T-helper 2 cell treated with Interferon-gamma antibody and Interleukin-4, amounts not matched to agents 100 ng/mL and 5 ng/mL, for 36 hours (primary cell): ENCODE results near the gene SPATA24. TPM values are rescaled to one million over a fixed set of nuclear protein-coding genes. Genes with fewer than 3 reads are reported as not detected.
"Not testable (repeated sequence)": the region's sequence is repeated elsewhere in the genome, so short reads cannot be mapped to it uniquely, and the experiment has no call there.

Experiments
- intact Hi-C: fragments of 100-400 bp; cut with micrococcal nuclease; formaldehyde crosslinking; loops from one replicate; pipeline ENCODE4 v1.15.1; 2023
- total RNA-seq: library from RNA; stranded (reverse); gene quantifications from 2 replicates; pipeline ENCODE4 v1.2.3, GENCODE V29; 2022

The SPATA24 gene, protein sequence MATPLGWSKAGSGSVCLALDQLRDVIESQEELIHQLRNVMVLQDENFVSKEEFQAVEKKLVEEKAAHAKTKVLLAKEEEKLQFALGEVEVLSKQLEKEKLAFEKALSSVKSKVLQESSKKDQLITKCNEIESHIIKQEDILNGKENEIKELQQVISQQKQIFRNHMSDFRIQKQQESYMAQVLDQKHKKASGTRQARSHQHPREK
- 7.1 and 8.6 TPM in 2 replicates for total RNA-seq

DNA sequence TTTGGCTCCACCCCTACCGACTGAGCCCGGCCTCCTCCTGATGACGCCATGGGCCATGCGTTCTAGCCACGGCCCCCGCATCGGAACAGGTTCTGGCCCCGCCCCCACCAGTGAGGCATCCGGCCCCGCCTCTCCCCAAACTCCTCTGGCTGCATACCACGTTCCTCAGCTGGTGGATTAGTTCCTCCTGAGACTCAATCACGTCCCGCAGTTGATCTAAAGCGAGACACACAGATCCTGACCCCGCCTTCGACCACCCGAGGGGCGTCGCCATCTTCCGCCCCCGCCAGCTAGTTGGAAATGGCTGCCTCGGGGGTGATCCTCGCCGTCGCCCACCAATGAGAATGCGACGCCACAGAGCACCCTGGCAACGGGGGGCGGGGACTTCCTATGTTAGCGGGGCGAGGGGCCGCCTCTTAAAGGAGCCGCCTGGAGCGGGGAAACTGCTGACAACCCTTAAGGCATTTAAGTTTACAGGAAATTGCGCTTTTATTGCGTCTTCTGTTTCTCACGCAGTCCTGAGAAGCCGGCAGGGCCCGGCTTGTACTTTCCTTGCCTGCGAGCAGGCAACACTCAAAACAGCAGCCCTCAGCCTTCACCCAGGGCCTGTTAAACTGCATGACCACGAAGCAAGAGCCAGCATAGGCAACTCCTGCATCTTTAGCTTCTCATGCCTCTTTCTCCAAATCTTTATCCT lies at the start of gene SPATA24:
Gene SPATA24 (minus strand): TSS at position 303 of the 697 bp plus-strand sequence. CDS start 29 bp downstream, at position 274.
- intact Hi-C loops = loop anchor here (1.0 to 10.0 kb wide), 10 partner anchors 10 to 998 kb away; partner anchors contain the start of genes ANKHD1, CYSTM1, DNAJC18 and EGR1

DNA sequence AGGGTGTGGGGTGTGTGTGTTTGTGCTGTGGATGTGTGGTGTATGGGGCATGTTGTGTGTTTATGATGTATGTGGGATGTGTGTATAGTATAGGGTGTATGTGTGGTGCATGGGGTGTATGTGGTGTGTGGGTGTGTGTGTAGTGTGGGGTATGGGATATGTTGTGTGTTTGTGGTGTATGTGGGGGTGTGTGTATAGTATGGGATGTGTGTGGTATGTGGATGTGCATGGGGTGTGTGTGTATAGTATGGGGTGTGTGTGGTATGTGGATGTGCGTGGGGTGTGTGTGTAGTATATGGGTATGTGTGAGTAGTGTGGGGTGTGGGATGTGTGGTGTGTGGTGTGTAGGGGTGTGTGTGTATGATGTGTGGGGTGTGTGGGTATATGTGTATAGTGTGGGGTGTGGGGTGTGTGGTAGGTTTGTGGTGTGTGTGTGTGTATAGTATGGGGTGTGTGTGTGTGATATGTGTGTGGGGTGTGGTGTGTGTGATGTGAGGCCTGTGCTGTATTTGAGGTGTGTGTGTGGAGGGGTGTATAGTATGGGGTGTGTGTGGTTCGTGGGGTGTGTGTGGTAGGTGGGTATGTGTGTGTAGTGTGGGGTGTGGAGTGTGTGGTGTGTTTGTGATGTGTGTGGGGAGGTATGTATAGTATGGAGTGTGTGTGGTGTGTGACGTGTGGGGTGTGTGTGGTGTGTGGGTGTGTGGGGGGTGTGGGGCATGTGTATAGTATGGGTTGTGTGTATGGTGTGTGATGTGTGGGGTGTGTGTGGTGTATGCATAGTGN lies 48.2 kb upstream of the SPATA24 start:
- intact Hi-C loops = no loop called here

DNA sequence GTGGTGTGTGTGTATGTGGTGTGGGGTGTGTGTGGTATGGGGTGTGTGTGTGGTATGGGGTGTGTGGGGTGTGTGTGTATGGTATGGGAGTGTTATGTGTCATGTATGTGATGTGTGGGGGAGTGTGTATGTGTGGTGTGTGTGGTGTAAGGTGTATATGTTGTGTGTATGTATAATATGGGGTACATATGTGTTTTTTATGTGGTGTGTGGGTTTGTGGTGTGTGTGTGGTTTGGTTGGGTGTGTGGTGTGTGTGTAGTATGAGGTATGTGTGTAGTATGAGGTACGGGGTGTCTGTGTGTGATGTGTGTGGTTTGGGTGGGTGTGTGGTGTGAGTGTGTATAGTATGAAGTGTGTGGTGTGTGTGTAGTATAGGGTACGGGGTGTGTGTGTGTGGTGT lies 47.3 kb upstream of the SPATA24 start:
- intact Hi-C loops = no loop called here

DNA sequence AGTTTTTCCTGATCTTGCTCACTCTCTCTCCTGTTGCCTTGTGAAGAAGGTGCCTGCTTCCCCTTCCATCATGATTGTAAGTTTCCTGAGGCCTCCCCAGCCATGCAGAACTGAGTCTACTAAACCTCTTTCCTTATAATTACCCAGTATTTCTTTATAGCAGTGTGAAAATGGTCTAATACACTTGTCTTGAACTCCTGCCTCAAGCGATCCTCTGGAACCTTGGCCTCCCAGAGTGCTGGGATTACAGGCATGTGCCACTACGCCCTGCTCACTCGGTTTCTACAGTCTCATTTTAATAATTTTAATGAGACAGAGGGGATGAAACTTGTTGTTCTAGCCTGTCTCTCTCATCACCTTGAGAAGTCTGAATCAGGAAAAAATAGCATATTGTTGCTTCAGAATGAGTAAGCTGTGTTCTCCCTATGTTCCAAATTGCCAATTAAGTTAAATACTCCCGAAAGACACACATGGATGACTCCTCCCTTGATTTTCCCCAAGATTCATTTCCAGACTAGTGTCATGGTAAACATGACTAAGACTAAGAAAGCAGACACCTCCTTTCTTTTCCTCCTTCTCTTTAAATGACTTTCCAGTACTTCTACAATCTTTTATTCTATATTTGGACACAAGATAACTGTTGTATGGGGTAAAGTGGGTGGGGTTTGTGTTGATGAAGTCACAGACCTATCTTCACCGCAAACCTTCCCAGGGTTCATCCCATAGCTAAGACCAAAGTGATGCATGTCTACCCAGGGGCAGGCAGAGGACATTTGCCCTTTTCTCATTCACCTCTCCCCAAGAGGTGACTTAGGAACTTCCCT lies 43.3 kb upstream of the SPATA24 start:
- intact Hi-C loops = loop anchor here (1.0 kb wide), 2 partner anchors 8 to 11 kb away; partner anchors contain the start of gene DNAJC18

DNA sequence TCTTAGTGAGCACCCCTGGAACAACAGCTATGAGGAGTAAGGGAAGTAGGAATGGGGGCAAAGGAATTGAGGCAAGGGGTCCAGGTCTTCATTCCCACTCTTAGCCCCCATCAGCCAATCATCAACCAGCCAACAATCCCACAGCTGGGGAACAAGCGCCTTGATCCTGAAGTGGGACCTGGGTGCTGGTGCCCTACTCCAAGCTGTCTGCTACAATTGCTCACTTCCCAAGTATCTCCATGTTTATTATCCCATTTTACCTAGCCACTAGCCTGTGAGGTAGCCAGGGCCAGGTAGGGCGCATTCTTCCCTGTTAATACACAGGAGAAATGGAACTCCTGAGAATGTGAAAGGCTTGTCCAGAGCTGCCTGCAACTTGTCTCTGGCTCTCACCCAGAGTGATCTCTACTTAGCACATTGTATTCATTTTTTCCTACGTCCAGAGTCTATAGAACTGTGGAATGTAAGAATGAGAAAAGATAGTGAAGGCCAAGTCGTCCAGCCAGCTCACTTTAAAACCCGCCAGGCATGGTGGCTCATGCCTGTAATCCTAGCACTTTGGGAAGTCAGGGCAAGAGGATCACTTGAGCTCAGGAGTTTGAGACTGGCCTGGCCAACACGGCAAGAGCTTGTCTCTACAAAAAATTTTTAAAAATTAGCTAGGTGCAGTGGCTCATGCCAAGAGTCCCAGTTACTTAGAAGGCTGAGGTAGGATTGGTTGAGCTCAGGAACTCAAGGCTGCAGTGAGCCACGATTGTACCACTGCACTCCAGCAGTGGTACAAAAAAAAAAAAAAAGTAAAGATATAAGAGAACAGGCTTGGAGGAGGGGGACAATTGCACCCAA lies 41.7 kb upstream of the SPATA24 start:
- intact Hi-C loops = no loop called here

DNA sequence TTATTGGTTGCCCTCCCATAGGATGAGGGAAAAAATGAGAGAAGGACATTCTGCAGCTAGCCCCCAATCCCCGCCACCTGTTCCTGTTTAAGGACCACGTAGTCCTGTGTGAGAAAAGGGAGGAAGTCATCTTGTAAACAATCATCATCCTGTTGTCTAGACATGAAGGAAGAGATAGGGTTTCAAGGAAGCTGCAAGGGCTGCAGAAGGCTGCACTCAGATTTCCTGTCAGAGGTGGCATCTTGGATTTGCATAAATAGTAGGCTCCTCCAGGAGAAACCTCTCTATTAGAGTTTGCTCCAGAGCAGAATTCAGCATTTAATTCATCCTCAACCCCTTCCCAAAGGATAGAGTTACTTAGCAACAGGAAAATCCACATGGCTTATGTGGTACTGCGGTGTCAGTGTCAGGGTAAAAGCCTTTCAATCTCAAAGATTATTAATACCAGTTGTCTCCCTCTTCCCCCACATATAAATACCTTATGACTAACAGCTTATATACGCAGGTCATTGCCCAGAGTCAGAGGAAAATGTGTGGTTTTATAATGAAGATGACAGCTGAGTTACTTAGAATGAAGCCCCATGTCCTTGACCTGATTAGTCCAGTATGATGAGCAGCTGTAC lies 40.1 kb upstream of the SPATA24 start:
- intact Hi-C loops = no loop called here

DNA sequence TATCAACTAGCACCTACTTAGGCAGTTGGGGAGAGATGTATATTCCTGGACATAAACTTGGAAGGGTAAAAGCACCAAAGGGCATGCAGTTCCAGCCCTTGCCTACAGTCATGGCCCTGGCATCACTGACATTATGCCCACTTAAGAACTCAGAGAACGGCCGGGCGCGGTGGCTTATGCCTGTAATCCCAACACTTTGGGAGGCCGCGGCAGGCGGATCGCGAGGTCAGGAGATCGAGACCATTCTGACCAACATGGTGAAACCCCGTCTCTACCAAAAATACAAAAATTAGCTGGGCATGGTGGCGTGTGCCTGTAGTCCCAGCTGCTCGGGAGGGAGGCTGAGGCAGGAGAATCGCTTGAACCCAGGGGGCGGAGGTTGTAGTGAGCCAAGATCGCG lies 36.5 kb upstream of the SPATA24 start:
- intact Hi-C loops = not testable (repeated sequence)

DNA sequence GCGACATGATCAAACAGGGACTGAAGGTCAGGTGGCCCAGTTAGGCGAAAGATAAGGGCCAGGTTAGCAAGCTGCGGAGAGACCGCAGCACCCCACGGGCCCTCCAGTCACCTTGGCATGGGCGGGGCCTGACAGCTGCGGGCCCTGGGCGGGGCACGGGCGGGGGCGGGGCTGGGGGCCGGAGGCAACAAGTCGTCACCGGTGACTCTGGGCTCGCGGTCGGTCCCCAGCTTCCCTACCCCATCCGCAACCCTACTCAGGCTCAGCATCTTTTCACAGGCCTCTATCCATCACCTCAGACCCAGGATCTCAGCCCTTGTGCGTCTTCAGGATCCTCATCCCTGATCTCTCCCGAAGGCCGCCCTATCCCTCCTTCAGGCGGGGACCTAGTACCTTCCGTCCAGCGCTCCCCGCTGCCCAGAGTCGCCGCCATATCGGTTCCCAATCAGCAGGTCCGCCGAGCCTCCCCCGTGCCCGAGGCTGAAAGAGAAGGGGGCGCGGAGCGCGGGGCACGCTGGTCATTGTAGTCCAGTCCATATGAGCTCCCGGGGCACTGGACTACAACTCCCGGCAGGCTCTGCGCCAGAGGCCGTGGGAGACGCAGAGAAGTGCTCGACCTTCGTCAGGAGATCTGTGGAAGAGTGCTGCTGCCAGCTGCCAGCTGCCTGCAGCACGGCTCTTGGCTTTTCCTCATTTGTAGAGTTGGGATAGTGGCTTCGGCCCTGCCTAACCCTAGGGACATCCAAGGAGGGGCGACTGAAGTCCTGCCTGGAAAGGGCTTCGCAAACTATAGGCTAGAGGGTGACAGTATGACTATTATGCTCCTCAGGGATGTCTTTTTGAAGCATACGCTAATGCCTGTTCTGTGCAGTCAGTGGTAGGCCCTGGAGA lies 35.4 kb upstream of the SPATA24 start, which contains the start of gene DNAJC18:
Gene DNAJC18 (minus strand): TSS at position 513 of the 891 bp plus-strand sequence. CDS start 80 bp downstream, at position 433.
- intact Hi-C loops = loop anchor here (1.0 to 2.0 kb wide), 8 partner anchors 8 to 194 kb away; partner anchors contain the start of genes SPATA24, STING1 and UBE2D2

DNA sequence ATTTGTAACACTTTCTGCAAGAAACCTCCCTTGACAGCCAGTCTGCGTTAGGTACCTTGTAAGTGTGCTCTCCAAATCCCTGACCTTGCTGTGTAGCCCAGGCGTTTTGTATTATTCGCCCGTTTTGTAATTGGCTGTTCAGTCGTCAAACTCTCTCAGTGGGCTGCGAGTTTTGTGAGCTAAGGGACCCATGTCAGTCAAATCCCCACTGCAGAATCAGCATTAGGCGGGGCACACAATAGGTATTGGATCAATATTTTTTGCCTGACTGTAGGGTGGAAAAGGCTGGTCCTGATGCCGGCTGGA lies 34.8 kb upstream of the SPATA24 start:
- intact Hi-C loops = loop anchor here (1.0 to 2.0 kb wide), 8 partner anchors 9 to 194 kb away; partner anchors contain the start of genes SPATA24, STING1 and UBE2D2

DNA sequence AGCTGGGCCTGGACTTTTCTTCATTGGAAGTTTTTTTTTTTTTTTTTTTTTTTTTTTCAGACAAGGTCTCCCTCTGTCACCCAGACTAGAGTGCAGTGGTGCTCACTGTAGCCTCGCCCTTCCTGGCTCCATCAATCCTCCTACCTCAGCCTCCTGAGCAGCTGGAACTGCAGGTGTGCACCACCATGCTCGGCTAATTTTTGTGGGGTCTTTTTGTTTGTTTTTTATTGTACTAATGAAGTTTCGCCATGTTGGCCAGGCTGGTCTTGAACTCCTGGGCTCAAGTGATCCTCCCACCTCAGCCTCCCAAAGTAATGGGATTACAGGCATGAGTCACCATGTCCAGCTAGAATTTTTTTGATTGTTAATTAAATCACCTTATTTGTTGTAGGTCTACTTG lies 31.8 kb upstream of the SPATA24 start:
- intact Hi-C loops = no loop called here

DNA sequence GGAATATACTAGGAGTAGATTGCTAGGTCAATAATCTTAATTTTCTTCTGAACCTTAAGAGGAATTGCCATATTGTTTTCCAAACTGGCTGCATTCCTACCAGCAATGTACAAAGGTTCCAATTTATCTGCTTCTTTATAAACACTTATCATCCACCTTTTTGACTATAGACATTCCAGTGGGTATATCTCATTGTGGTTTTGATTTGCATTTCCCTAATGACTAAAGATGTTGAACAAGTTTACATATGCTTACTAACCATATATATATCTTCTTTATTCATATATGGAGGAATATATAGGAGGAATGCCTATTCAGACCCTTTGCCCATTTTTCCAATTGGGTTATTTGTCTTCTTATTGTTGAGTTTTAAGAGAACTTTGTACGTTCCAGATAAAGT lies 27.8 kb upstream of the SPATA24 start:
- intact Hi-C loops = no loop called here

DNA sequence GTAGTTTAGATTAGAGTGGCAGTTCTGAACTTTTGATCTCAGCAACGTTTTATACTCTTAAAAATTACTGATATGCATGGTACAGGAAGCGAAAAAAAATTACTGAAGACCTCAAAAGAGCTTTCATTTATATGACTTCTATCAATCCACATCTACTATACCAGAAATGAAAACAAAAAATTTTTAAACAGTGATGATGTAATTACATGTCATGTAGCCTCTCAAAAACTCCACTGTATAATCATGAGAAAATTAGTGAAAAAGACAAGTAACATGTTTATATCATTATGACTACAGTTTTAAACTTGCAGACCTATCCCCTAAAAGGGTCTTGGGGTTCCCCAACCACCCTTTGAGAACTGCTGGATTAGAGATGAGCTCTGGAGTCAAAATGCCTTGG lies 26.1 kb upstream of the SPATA24 start:
- intact Hi-C loops = no loop called here

DNA sequence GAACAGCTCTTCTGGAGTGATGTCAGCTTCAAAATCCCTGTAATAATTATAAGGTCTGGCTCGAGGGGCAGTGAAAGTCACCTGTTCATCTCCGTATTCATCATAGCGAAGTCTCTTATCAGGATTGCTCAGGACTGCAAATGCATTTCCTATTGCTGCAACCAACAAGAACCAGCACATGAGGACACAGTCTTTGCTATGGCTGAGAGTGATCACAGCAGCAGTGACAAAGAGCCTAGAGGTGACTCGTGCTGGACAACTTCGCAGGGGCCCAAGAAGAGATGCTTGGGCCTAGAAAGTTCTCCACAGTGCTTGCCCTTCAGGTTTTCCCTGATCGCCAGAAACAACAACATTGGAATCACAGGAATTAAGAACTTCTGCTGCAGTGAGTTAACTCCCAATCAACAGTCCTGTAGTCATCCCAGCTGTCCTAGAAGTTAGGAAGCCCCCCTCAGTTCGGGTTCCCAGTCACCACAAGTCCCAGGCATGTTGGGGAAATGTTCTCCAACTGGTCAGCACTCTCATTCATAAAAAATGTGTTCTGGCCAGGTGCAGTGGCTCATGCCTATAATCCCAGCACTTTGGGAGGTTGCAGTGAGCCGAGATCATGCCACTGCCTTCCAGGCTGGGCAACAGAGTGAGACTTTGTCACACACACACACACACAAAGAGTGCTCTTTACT lies 22.5 kb upstream of the SPATA24 start:
- intact Hi-C loops = no loop called here

DNA sequence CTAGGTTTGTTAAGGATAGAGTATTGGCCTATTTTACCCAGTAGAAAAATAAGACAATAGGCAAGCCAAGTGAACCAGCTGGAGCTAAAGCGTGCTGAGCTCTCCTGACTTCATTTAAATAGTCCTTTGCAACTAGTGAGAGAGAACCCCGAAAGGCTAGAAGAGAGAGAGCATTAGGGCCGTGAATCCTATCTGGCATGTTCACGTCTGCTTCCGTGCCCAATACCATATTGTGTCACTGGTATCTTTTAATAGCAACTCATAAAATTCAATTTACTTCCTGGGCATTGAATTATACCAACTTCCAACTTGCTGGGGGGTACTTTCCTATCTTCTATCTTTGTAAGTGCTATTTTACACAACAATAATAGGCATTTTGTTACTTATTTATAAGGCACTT lies 21.6 kb upstream of the SPATA24 start:
- intact Hi-C loops = no loop called here

DNA sequence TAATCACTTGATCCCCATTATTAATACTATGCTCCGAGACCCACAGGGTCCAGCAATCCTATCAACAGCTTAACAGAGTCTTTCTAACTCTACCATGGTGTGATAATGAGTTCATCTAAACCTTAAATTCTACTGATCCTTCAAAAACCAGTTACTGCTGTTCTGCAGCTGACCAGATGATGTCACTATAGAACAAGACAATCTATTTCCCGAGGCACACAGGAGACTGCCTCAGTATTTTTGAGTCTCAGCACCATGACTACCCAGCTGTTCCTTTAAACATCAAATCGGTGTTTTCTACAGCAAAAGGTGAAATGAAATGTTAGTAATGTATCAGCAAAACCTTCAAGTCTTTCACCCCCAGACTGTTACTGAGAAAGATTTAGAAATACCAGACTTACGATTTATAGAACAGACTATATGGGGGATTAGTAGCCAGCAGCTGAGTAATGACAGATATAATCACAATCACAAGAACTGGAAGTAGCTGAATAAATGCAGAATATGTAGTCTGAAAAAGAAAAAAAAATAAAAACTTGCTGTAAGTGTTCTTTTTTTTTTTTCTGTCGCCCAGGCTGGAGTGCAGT lies 18.5 kb upstream of the SPATA24 start:
- intact Hi-C loops = loop anchor here (1.0 to 5.0 kb wide), 8 partner anchors 16 to 210 kb away; partner anchors contain the start of genes DNAJC18, STING1 and UBE2D2

DNA sequence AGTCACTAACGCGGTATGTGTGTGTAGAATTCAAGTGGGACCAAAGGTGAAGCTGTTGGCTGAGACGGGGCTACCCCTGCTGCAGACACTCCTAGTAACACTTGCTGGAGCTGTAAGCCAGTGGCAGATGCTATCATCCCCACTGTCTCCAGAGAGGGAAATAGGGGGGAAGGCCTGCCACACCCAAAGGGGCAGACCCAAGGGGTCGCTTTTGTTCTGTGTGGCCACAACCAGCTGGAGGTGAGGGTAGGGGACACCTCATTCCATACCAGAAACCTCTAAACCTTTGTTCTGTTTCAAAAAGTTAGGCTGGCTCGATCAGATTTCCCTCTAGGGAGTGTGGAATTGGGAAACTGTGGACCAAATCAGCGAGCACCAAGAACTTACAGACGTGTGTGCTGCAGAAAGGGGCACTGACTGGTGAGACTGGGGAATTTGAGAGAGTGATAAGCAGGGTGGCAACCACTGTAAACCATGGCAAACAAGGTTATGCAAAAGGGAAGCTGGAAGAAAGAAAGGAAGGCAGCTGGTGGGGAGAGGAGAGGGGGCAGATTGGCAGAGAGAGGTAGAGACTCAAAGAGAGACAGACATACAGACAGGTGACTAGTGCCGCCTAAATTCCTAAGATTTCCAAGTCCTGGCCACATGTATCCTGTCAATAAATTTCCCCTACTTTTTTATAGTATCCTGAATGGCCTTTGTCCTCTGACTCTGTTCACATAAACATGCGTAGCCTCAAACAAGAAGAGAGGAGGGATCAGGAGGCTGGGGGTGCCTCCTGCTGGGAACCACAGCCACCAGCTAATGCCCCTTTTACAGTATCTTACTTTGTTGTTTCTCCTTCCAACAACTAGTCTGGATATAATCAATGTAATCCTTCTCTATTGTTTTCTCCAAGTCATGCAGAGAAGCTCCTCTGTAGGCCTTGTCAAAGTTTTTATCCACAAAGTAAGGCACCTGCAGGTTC lies 15.6 kb upstream of the SPATA24 start:
- intact Hi-C loops = loop anchor here (5.0 kb wide), 3 partner anchors 38 to 213 kb away; partner anchors contain the start of gene UBE2D2
